HG02798 (cell line): ENCODE data around the gene HTRA1.

Experiments
- ATAC-seq: cut with Tn5 transposase; IDR thresholded peaks from one replicate; pipeline ENCODE4 v1.9.1; 2021; ENCODE audit warnings: mild to moderate bottlenecking; ENCODE audit not compliant: unreplicated experiment, poor library complexity

Gene HTRA1

GRCh38 chr10:122492006-122492405 lies 30.7 kb downstream of the HTRA1 start:
- no peak for ATAC-seq

DNA sequence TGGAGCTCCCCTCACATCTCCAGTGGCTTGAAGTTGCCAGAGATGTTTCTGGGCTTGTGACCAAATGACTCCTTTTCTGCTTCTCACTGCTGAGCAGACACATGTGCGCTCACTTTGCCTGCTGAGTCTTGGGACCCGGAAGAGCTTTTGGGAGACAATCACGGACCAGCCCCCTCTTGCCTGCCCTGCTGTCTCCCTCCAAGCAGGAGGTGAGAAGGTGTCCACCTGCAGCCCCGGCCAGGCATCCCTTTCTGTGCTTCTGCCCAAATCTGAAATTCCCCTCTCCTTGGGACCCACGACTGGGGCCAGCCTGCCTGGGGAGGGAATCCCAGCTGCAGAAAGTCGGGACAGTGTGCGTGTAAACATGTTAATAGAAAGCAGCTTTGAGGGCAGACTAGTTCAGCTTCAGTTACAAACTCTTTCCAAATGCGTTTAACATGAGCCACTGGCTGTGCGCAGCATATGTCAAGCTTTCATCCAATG lies 31.7 kb downstream of the HTRA1 start:
- no peak for ATAC-seq

DNA sequence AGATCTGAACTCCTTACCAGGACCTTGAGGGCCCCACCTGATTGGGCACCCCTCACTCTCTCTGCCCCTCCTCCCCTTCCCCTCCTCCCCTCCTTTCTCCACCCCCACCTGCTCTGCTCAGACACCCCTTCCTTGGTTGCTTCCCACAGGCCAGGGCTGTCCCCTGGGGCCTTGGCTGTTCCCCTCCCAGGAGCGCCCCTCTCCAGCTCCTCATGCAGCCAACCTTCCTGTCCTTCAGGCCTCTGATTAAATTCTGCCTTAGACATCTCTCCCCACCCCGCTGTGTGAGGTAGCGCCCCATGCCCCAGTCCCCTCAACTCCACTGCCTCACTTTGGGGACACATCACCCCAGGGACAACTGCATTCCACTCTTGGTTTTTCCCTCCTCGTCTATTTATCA lies 32.4 kb downstream of the HTRA1 start:
- no peak for ATAC-seq

DNA sequence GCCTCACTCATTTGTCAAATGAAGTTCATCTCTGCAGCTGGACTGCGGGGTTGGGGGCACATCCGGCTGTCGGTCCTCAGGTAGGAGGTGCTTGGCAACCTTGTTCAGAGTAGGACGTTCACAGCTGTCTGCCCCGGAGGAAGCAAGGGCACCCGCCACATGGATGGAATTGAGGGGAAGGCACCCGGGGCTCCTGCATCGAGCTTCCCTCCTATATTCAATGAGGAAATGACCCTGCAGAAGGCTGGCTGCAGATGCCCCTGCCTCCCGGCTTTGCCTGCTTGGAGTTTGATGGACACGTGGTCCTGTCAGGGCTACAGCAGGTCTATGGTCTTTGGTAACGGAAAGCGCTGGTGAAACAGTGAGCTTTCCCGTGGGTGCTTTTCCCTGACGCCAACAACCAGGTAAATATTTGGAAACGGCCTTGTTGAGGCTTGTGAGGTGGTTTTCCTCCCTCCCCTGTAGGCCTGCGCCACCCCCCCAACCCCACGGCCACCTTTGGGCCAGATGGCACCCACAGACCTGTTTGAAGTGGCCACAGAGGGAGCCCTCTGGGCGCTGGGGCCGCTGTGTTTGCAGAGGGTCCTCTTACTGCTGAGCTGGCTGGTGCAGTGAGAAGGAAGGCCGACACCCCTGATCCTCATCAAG lies 32.9 kb downstream of the HTRA1 start:
- no peak for ATAC-seq

DNA sequence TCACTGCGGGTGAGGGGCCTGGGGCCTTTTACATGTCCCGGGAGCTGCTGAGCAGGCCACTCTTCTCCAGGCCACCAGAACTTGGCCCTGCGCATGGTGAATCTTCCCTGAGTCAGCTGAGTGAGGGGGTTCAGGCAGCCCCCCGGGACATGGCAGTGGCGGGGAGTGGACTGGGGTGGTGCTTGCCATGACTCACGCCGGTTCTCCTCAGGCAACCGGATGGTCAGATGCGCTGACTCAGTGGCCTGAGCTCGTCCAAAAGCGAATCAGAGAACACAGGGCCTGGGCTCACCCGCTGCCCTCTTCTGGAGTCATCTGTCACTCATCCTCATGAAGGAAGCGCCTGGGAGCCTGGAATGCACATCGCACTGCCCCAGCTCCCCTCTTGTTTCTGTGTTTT lies 33.5 kb downstream of the HTRA1 start:
- no peak for ATAC-seq

DNA sequence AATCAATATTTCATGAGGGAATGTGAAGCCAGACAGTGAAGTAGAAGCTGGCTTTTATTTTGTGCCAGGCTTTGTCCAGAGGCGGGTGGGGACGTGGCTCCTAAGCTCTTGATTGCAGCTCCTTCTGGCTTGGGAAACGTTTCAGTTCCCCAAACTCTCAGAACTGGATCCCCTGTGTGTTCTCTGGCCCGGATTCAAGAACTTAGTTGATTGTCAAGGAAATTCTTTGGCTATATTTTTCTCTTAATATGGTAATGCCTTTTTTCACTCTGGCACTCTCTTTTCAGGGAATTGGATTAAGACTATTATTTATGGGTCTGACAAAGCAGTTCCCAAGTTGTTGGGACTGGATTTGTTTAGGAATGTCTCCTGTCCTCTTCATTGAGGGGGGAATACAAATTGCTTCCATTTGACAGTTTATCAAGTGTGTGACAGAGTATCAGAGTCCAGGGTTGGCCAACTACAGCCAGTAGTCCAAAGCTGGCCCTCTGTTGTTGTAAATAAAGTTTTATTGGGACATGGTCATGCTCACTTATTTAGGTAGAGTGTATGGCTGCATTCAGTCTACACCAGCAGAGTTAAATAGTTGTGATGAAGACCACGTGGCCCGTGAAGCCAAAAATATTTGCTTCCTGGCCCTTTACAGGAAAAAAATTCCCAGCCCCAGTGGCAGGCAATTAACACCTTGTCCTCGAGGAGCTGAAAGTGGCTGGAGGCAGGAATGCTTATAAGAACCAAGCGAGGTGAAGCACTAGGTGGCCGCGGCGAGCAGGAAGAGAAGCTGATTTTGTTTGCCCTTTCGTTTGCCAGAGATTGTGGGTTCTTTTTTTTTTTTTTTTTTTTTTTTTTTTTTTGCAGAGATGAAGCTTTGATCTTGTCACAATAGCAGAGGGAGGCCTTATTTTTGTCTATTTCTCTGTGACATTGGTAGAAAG lies 34.3 kb downstream of the HTRA1 start:
- ATAC-seq, result no peak

DNA sequence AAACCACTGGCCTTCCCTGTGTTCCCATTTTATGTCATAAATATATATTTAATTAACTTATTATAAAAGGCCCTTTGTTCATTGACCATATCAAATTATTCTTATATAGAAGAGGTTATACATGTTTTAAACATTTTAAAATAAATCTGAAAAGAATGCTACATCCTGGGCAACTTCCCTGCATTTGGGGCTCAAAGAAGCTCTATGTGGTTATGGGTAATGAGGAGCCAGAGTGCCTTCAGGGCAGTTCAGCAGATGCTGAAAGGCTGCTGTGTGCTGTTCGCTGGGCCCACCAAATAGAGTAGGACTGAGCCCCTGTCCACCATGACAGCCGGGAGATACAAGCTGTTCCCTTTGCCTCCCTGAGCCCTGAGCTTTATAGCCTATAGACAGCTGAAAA lies 35.9 kb downstream of the HTRA1 start:
- no peak for ATAC-seq

GRCh38 chr10:122498521-122498920 lies 37.2 kb downstream of the HTRA1 start:
- ATAC-seq, result no peak

GRCh38 chr10:122499012-122499411 lies 37.7 kb downstream of the HTRA1 start:
- ATAC-seq, result no peak

DNA sequence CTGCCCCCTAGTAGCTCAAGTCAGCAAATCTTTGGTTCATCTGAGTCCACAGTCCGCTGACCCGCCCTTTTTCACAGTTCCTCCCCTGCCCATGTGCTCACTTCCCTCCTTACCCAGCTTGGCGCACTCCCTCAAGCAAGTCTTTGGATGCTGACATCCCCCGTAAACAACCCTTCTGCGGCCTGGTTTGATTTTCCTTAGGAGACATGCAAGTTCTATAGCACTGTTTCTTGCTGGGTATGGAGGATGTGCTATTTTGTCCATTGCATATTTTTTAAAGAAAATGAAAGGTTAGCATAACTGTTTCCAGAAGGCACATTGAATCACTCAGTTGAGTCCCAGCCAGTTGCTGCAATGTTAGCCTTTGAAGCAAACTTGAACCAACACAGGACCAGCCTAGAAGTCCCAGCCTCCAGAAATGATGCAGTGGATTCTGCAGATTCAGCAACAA lies 38.2 kb downstream of the HTRA1 start:
- no peak for ATAC-seq

DNA sequence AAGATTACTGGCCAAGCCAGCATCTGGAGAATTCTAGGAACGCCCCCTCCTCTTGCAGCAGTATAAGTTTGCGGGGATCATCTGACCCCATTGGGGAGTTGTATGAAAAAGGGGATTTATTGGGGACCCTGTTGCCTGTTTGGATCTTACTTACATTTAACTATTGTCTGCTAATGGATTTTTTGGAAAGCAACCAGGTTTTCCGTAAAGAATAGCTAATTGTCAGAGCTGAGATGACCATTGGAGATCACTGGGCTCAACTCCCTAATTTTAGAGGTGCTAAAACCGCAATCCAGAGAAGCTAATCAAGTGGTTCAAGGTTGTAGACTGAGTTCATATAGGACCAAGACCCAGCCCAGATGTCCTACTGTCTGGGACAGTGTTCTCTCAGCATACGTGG lies 38.8 kb downstream of the HTRA1 start:
- no peak for ATAC-seq

- ATAC-seq, result no peak
Measured at GRCh38 chr10:122500726-122501125, 39.4 kb downstream of the HTRA1 start.

- no peak for ATAC-seq
Measured at GRCh38 chr10:122503012-122503411, 41.7 kb downstream of the HTRA1 start.

- ATAC-seq, result no peak
Measured at GRCh38 chr10:122503886-122504609, 42.7 kb downstream of the HTRA1 start.

DNA sequence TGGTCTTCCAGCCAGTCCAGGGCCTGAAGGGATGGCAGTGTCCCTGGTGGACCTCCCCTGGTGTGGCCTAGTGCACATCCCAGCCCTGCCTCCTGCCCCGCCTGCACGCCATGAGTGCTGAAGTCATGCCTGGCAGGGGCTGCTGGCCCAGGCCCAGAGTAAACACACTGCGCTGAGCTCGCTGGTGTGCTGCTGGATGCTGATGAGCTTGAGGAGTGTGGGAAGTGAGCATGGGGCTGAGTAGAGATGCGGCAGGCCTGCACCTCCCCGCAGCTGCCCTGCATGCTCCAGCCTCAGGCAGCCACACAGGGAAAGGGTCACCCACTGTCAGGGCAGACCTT lies 43.2 kb downstream of the HTRA1 start:
- ATAC-seq, result no peak

- ATAC-seq, result no peak
Measured at GRCh38 chr10:122505011-122505410, 43.7 kb downstream of the HTRA1 start.

GRCh38 chr10:122505885-122506645 lies 44.7 kb downstream of the HTRA1 start:
- no peak for ATAC-seq

- ATAC-seq, result no peak
Measured at GRCh38 chr10:122507616-122508015, 46.3 kb downstream of the HTRA1 start.

DNA sequence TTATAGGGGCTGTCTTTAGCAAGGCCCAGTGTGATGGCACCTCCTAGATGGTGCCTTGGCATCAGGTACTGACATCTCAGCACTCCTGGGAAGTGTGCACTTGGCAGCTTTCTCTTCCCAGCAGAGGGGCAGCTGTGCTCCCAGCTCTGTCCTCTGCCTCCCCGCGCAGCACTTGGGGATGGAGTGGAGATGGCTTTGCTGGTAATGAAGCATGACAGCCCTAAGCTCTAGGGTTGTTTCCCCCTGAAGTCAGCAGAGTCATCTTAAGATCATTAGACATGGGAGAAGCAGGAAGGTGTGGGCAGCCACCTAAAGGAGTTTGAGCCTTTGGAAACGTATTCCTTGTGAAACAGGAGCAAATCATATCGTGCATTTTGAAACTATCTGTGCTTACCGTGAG lies 46.7 kb downstream of the HTRA1 start:
- no peak for ATAC-seq

- no peak for ATAC-seq
Measured at GRCh38 chr10:122509323-122509722, 48.0 kb downstream of the HTRA1 start.
